Activated CD8-positive, alpha-beta memory T cell treated with anti-CD3 and anti-CD28 coated beads, Interleukin-2, amount 10 ng/mL, durations not matched to agents 7 days and 5 days (primary cell): ENCODE data around the gene SIGMAR1. TPM values are rescaled to one million over a fixed set of nuclear protein-coding genes. Genes with fewer than 3 reads are reported as not detected.

Experiments used
- ATAC-seq: fragments of 150-1000 bp; cut with Tn5 transposase; one replicate; pipeline ENCODE4 v1.10.0; 2021; ENCODE audit warnings: moderate library complexity
- CTCF ChIA-PET: fragments of 350-600 bp; sonication (Branson Sonifier 250); formaldehyde crosslinking; loops from one replicate; lab custom pipeline; 2021; ENCODE audit warnings: antibody characterized with exemption; lab: Charles Lee
- DNase-seq: peaks from one replicate; pipeline ENCODE4 v3.0.0-alpha.2; 2020
- H3K27ac Mint-ChIP-seq: one replicate; pipeline ENCODE4 v1.8.0; 2021; ENCODE audit warnings: mild to moderate bottlenecking, mixed read lengths
- H3K27me3 Mint-ChIP-seq: one replicate; pipeline ENCODE4 v1.8.0; 2021; ENCODE audit warnings: mixed read lengths
- H3K36me3 Mint-ChIP-seq: one replicate; pipeline ENCODE4 v1.8.0; 2021; ENCODE audit warnings: mild to moderate bottlenecking, mixed read lengths
- H3K4me1 Mint-ChIP-seq: one replicate; pipeline ENCODE4 v1.8.0; 2021; ENCODE audit warnings: mixed read lengths
- H3K4me3 Mint-ChIP-seq: one replicate; pipeline ENCODE4 v1.8.0; 2021; ENCODE audit warnings: mild to moderate bottlenecking, moderate library complexity, mixed read lengths
- H3K9me3 Mint-ChIP-seq: one replicate; pipeline ENCODE4 v1.8.0; 2022; ENCODE audit warnings: low read depth, mixed read lengths
- total RNA-seq, 2 experiments: library from RNA; stranded (reverse); gene quantifications; one replicate each; pipeline ENCODE4 v1.2.3, GENCODE V29; 2021

SIGMAR1 gene
- total RNA-seq, 2 experiments from 2014 or later: 66.1 to 82.1 TPM

DNA sequence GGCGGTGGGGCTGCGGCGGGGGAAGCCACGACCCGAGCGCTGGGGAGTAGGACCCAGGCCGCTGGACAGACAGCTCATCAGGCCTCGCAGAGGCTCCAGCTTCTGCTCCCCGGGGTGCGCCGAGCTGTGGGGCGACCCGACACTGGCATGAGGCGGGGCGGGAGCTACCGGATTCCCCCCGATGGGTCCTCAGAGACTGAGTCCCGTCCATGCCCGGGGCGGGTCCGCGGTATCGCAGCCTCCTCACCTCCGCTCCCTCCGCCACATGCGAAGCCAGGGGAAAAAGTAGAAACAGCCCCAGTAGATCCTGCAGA, 27.4 kb upstream of the SIGMAR1 start:
- H3K4me1 Mint-ChIP-seq: peaks cover 29% of the 10 kb centered on the region
- no peak for ATAC-seq

DNA sequence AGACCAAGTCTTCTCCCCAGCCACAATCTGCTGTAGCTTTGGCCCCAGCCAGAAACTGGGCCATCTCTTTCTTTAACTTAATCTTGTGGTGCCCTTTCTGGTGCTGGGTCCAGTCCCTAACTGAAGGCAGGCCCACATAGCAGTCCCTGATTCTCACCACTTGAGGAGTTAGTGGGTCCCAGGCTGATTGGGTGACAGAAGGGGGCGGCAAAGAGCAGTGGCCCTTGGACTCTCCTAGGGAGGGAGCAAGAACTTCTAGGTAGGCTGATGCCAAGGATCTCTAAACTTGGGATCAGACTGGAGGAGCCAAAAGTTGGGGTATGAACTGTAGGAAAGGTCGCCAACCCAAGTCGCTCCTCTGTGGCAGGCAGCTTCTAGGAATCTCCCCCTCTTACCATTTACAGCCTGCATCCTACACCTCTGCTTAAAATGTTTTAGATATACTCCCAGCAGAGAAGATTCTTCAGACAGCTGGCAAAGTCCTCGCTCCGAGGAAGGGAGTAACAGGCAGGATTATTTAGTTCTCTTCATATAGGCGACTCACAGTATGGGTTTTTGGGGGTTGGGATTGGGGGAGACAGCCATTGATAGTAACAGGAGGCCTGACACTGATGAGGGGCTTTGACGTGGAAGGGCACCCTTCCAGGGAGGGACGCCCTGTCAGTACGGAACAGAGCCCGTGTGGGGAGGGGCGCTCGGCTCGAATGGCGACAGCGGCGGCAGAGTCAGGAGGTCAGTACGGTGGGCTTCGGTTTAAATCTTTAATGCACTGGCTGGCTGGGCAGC, 26.9 kb upstream of the SIGMAR1 start:
- CTCF ChIA-PET: interaction anchor here (0.6 to 10.8 kb wide), 10 partner anchors 8 to 52 kb away, joined by 3 to 124 read pairs (median 6); partner anchors contain the start of genes DCTN3, GALT, IL11RA and RPP25L
- Mint-ChIP-seq H3K4me3 (peak overlapping the region; percentile 80), H3K9me3 (peaks cover 3% of the 10 kb centered on the region), H3K27me3 (no peaks in the 10 kb centered on the region), H3K27ac (peak overlapping the region; percentile 90), H3K36me3 (peaks cover 15% of the 10 kb centered on the region), H3K4me1 (peaks cover 29% of the 10 kb centered on the region)
- DNase-seq: peak; percentile 90
- peak; percentile 56 for ATAC-seq

More for the DNA sequence above, 27.4 kb upstream of the SIGMAR1 start:
- CTCF ChIA-PET: interaction anchor here (0.6 to 10.8 kb wide), 9 partner anchors 9 to 53 kb away, joined by 3 to 124 read pairs (median 5); partner anchors contain the start of genes DCTN3, GALT, IL11RA and RPP25L
- Mint-ChIP-seq H3K27ac (peak overlapping the region; percentile 90), H3K9me3 (peaks cover 3% of the 10 kb centered on the region), H3K4me3 (peak overlapping the region; percentile 80), H3K36me3 (peaks cover 18% of the 10 kb centered on the region), H3K27me3 (no peaks in the 10 kb centered on the region)
- no peak for DNase-seq

DNA sequence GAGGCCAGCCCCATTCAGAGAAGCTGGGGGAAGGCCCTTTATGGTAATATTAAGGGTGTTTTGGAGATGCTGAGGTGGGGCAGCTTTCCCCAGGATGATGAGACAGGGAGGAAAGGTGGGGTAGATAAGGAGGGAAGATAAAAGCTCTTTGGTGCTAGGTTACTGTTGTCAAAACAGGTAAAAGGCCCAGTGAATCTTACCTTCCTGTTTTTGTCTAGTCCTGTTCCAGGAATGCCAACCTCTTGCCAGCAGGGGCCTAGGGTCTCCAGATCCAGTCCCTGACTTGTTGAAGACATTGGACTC, 25.7 kb upstream of the SIGMAR1 start:
- no peaks in the 10 kb centered on the region for H3K9me3 Mint-ChIP-seq
- no peak for DNase-seq
- H3K4me1 Mint-ChIP-seq: peaks cover 29% of the 10 kb centered on the region
- CTCF ChIA-PET: interaction anchor here (0.6 to 10.8 kb wide), 5 partner anchors 12 to 39 kb away, joined by 3 to 124 read pairs (median 52); partner anchors contain the start of genes GALT, IL11RA and SIGMAR1
- peak overlapping the region; percentile 70 for H3K27ac Mint-ChIP-seq
- no peak for ATAC-seq
- H3K27me3 Mint-ChIP-seq: no peaks in the 10 kb centered on the region
- H3K4me3 Mint-ChIP-seq: no peak overlapping the region
- peaks cover 5% of the 10 kb centered on the region for H3K36me3 Mint-ChIP-seq

DNA sequence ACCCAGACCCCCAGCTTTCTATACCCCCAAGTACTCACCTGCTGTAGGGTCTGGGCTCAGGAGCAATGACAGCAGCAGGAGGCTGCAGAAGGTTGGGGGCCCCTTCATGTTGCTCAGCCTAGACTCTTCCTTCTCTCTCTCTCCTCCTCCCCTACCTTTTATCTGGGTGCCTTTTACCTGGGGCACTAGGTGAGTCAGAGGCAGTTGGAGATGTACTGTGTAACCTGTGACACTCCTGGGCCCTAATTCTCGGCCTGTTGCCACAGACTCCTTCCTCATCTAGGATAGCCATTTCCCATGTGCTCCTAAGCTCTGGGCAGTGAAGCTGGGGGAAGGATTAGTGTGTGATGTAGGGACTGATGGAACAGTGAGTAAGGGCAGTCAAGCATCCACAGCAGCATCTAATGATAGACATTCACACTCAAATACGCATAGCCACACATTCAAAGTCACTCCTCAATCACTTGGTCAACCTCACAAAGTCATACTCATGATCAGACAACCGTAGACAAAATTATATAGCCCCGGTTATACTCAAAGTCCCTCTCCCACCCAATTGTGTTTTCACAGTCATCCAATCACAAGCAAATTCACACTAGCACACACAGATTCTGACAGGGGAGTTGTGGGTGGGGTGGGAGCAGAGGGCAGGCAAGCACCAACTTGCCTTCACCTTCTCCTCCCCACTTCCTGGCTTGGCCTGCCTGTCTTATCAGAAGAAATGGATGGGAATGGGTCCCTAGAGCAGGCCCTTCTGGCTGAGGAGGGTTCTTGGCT, 25.1 kb upstream of the SIGMAR1 start, which contains the start of gene CCL27:
Gene CCL27 (minus strand): TSS at position 132 of the 777 bp plus-strand sequence. CDS start 24 bp downstream, at position 108.
- H3K27me3 Mint-ChIP-seq: no peaks in the 10 kb centered on the region
- H3K4me3 Mint-ChIP-seq: no peak within 1 kb of the TSS
- peak within 1 kb of the TSS; percentile 70 for H3K27ac Mint-ChIP-seq
- DNase-seq: no peak
- peaks cover 28% of the 10 kb centered on the region for H3K4me1 Mint-ChIP-seq
- ATAC-seq: no peak
- H3K36me3 Mint-ChIP-seq: peaks cover 3% of the 10 kb centered on the region
- H3K9me3 Mint-ChIP-seq: no peaks in the 10 kb centered on the region
- CTCF ChIA-PET: interaction anchor here (0.6 to 10.8 kb wide), 5 partner anchors 12 to 43 kb away, joined by 3 to 124 read pairs (median 52); partner anchors contain the start of genes DCTN3, GALT, IL11RA and SIGMAR1

DNA sequence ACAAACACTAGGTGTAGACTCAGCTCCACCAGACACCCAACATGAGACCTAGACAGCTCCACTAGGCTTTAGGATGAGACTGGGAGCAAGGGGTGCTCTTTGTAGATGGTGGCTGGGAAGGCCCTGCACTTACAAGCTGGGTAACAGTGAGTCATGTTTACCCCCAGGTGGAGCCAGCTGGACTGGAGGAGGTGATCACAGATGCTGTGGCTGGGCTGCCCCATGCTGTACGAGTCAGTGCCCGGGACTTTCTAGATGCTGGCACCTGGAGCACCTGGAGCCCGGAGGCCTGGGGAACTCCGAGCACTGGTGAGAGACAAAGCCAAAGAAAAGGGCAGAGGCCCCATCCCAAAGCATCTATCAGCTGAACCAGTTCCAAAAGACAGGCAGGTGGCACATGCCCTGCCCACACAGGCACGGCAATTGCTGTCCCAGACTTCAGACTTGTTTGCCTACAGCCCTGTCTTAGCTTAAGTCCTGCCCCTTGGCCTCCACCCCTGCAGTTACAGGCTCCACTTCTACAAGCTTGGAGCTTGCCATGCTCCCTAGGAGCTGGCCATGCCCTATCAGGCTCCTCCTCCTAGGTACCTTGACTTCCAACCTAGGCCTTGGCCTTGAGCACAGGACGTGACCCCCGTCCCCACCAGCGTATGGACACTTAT, 22.1 kb upstream of the SIGMAR1 start:
- Mint-ChIP-seq H3K4me1 (peaks cover 23% of the 10 kb centered on the region), H3K36me3 (no peaks in the 10 kb centered on the region), H3K9me3 (no peaks in the 10 kb centered on the region), H3K4me3 (no peak overlapping the region), H3K27ac (no peak overlapping the region), H3K27me3 (no peaks in the 10 kb centered on the region)
- no peak for DNase-seq
- ATAC-seq: no peak
- CTCF ChIA-PET: interaction anchor here (10.8 kb wide), 1 partner anchor 11 kb away, joined by 124 read pairs; the partner anchor contains the start of genes GALT and IL11RA

DNA sequence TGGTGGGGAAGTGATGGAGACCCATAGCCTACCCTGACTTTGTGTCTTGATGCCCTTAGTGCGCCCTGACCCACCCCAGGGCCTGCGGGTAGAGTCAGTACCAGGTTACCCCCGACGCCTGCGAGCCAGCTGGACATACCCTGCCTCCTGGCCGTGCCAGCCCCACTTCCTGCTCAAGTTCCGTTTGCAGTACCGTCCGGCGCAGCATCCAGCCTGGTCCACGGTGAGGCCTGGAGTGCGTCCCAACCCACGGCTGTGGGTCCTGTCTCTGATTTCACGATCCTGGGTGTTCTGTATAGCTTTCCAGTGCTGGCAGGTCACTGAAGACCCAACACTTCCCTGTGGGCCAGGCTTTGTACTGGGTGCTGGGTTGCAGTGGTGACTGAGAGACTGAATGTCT, 20.9 kb upstream of the SIGMAR1 start:
- Mint-ChIP-seq H3K9me3 (no peaks in the 10 kb centered on the region), H3K27ac (no peak overlapping the region), H3K27me3 (no peaks in the 10 kb centered on the region), H3K4me3 (no peak overlapping the region), H3K4me1 (peaks cover 10% of the 10 kb centered on the region), H3K36me3 (no peaks in the 10 kb centered on the region)
- ATAC-seq: no peak
- DNase-seq: no peak
- CTCF ChIA-PET: interaction anchor here (10.8 kb wide), 1 partner anchor 10 kb away, joined by 124 read pairs; the partner anchor contains the start of genes GALT and IL11RA

DNA sequence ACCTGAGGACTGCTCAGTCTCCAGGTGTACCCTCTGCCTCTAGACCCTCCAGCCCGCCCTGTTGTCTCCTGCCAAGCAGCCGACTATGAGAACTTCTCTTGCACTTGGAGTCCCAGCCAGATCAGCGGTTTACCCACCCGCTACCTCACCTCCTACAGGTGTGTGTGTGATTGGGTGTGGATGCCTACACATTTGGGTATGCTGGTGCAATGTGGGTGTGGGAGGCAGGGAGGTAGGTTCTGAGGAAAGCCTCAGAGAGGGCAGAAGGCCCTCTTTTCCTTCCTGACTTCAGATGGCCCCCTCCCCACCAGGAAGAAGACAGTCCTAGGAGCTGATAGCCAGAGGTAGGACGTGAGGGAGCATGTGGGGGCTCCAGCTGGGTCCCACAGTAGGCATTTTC, 19.4 kb upstream of the SIGMAR1 start:
- no peak for DNase-seq
- CTCF ChIA-PET: interaction anchor here (1.1 to 10.8 kb wide), 3 partner anchors 8 to 23 kb away, joined by 3 to 124 read pairs (median 4); partner anchors contain the start of genes GALT and IL11RA
- no peak overlapping the region for H3K27ac Mint-ChIP-seq
- H3K4me1 Mint-ChIP-seq: peaks cover 10% of the 10 kb centered on the region
- no peaks in the 10 kb centered on the region for H3K36me3 Mint-ChIP-seq
- H3K9me3 Mint-ChIP-seq: no peaks in the 10 kb centered on the region
- no peak overlapping the region for H3K4me3 Mint-ChIP-seq
- no peak for ATAC-seq
- H3K27me3 Mint-ChIP-seq: no peaks in the 10 kb centered on the region

DNA sequence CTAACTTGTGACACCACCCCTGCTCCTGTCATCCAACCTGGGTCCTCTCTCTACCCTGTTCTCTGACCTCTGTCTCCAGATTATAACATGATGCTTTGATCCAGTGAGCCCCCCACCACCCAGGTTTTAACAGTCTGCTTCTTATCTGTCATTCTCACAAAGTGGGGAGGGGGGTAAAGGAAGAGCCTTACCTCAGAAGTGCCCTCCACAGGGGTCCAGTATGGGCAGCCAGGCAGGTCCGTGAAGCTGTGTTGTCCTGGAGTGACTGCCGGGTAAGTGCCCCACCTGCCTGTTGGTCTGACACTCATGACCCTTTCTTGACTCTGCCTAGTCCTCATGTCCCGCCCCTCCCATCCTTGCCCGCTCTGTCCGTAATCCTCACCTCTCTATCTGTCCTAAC, 17.8 kb upstream of the SIGMAR1 start:
- H3K4me1 Mint-ChIP-seq: peaks cover 10% of the 10 kb centered on the region
- H3K27ac Mint-ChIP-seq: no peak overlapping the region

DNA sequence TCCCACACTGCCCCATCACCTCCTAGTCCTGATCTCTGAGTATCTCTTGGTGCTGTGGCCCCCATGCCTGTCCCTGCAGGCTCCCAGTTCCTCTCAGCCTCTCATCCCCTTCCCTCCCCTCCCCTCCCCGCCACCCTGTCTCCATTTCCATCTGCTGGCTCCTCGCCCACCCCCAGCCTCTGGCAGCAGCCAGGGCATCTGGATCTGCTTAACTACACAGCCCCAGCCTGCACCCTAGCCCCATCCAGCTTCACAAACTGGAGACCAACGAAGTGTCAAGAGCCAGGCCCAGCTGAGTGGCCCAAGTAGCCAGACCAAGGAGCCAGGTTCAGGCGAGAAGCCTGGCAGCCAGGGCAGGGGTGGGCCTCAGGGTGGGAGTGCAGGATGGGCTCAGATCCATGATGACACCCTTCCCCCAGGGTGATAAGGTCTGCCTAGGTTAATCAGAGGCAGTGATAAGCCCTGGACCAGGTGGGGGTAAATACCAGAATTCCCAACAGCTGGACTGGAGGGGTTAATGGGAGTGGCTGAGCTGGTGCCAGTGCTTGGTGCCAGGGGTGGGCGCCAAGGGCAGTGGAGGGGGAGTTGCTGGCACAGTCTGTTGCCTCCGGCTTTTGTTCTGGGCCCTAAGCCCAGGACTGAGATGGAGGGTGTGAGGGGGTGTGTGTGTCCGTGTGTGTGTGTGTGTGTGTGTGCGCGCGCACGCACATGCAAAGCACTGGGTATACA, 16.9 kb upstream of the SIGMAR1 start:
- Mint-ChIP-seq H3K9me3 (no peaks in the 10 kb centered on the region), H3K36me3 (peaks cover 4% of the 10 kb centered on the region), H3K4me3 (no peak overlapping the region), H3K27ac (no peak overlapping the region), H3K4me1 (peaks cover 10% of the 10 kb centered on the region), H3K27me3 (no peaks in the 10 kb centered on the region)
- CTCF ChIA-PET: no interaction called here
- ATAC-seq: no peak
- DNase-seq: no peak

More for the DNA sequence above, 17.8 kb upstream of the SIGMAR1 start:
- Mint-ChIP-seq H3K4me3 (no peak overlapping the region), H3K27me3 (no peaks in the 10 kb centered on the region), H3K36me3 (no peaks in the 10 kb centered on the region), H3K9me3 (no peaks in the 10 kb centered on the region)
- CTCF ChIA-PET: interaction anchor here (10.8 kb wide), 1 partner anchor 7 kb away, joined by 124 read pairs; the partner anchor contains the start of genes GALT and IL11RA
- ATAC-seq (no peak), DNase-seq (no peak)

DNA sequence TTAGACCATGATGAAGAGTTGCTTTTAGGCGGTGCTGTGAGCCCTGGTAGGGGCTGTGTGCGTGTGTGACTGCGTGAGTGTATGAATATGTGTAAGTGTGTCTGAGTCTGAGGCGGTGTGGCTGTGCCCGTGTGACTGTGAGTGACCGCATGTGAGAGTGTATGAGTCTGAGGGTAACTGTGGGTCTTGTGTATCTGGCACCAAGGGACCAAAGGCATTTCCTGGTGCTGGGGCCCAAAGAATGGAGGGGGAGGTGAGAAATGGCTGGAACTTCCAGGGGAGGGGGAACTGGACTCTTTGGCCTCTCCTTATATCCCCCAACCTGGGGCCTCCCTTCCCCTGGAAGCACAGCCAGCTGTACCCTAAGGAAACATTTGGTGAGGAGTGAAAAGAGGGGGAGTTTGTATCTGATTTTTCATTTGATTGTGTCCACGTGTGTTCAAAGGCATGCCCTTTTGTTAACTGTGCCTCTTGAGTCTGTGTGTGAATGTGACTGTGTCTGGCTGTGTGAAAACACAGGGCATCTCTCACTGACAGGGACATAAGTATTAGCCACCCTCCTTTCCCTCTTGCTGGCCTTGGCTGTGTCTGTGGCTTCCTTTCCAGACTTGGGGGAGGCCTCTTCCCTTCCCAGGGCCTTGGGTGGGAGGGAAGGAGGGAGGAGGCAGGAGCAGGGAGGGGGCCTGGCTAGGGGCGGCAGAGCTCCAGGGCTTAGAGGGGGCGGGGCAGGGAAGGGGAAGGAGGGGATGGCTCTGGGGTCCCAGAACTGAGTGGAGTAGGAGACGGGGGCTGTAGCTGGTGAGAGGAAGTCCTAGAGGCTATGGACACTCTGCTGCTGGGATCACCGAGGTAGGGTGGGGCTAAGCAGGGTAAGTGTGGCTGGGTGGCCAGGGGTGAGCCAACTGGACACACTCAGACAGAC, 15.8 kb upstream of the SIGMAR1 start:
- peaks cover 13% of the 10 kb centered on the region for H3K4me1 Mint-ChIP-seq
- DNase-seq (no peak), ATAC-seq (no peak)
- no peak overlapping the region for H3K27ac Mint-ChIP-seq
- no peaks in the 10 kb centered on the region for H3K27me3 Mint-ChIP-seq
- H3K9me3 Mint-ChIP-seq: no peaks in the 10 kb centered on the region
- CTCF ChIA-PET: interaction anchor here (1.2 to 10.7 kb wide), 2 partner anchors 7 to 9 kb away, joined by 3 to 124 read pairs; partner anchors contain the start of gene CCL27
- no peak overlapping the region for H3K4me3 Mint-ChIP-seq
- H3K36me3 Mint-ChIP-seq: peaks cover 11% of the 10 kb centered on the region

DNA sequence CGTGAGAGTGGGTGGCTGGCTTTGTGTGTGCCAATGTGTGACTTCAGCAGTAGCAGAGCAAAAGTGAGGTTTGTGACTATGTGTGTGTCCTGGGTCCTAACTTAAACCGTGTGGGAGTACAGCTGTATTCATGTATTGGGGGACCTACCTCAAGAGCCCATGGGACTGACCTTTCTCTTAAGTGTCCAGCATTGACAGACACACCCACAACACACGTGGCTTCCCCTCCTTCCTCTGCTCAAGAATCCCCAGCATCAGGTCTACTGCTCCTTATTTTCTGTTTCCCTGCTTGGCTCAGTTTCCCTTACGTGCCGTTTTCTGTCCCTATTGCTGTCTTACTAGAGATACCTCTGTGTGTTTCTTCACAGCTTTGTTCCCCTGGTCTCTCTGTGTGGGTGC, 15.0 kb upstream of the SIGMAR1 start:
- no peak overlapping the region for H3K4me3 Mint-ChIP-seq
- H3K9me3 Mint-ChIP-seq: no peaks in the 10 kb centered on the region
- H3K4me1 Mint-ChIP-seq: peaks cover 21% of the 10 kb centered on the region
- no peak overlapping the region for H3K27ac Mint-ChIP-seq
- no peak for DNase-seq
- H3K27me3 Mint-ChIP-seq: no peaks in the 10 kb centered on the region
- peaks cover 16% of the 10 kb centered on the region for H3K36me3 Mint-ChIP-seq
- no peak for ATAC-seq
- CTCF ChIA-PET: interaction anchor here (1.2 to 10.7 kb wide), 2 partner anchors 8 kb away, joined by 3 to 124 read pairs; partner anchors contain the start of gene CCL27
